HG02840 (cell line): ENCODE results near the gene OBSCN.

ENCODE experiments used
- ATAC-seq: cut with Tn5 transposase; IDR thresholded peaks from one replicate; pipeline ENCODE4 v1.9.1; 2021; ENCODE audit warnings: mild to moderate bottlenecking, moderate library complexity, moderate number of reproducible peaks; ENCODE audit not compliant: unreplicated experiment, low FRiP score

OBSCN gene

GRCh38 chr1:228272831-228273571 is 65.2 kb downstream of the OBSCN start:
- no peak for ATAC-seq

- no peak for ATAC-seq
These were observed 66.0 kb downstream of the OBSCN start for GRCh38 chr1:228273720-228274451.

GRCh38 chr1:228274452-228275178 is 66.8 kb downstream of the OBSCN start:
- ATAC-seq = no peak

DNA sequence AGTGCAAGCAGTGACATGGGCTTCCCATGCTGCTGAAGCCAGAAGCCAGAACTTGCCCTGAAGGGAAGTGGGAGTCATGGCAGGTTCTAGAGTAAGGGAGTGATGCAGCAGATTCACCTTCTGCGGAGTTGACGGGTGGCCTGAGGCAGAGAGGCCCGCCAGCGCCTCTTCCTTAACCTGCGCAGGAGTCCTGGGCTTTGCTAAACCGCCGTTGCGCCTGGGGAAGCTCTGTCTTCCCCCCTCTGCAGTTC is 67.3 kb downstream of the OBSCN start:
- ATAC-seq = no peak

GRCh38 chr1:228275430-228276173 is 67.8 kb downstream of the OBSCN start:
- no peak for ATAC-seq

GRCh38 chr1:228276174-228276831 is 68.5 kb downstream of the OBSCN start:
- ATAC-seq = no peak

- ATAC-seq = no peak
These were observed 69.2 kb downstream of the OBSCN start for GRCh38 chr1:228276901-228277490.

DNA sequence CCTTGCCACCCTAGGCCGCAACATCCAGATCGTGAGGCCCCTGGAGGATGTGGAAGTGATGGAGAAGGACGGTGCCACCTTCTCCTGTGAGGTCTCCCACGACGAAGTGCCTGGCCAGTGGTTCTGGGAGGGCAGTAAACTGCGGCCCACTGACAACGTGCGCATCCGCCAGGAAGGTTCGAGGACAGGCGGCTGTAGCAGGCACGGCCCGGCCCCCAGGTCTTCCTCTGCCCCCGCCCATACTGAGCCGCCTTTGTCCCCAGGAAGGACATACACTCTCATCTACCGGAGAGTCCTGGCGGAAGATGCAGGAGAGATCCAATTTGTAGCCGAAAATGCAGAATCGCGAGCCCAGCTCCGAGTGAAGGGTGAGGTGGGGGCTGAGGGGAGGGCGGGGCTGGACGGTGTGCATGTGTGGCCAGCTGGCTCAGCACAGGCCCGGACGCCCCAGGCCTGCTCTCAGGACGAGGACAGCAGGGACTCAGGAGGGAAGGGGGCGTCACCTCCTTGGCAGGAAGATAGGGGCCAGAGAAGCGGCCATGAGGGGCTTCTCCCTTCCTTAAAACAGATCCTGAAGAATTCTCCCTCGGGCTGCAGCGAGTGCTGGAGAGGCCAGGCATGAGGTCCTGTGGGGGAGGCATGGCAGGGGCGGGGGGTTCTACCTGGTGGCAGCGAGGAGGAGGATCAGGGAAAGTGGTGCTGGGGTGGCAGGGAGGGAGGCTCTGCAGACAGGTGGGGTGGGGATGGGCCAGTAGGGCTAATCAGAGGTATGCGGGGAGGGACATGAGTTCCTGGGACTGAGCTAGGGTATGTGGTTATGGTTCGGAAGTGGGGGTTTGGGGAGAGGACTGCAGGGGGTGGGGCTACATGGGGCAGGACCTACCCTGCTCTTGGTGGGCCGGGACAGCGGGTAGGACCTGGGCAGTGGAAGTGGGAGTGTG is 69.9 kb downstream of the OBSCN start:
- no peak for ATAC-seq

DNA sequence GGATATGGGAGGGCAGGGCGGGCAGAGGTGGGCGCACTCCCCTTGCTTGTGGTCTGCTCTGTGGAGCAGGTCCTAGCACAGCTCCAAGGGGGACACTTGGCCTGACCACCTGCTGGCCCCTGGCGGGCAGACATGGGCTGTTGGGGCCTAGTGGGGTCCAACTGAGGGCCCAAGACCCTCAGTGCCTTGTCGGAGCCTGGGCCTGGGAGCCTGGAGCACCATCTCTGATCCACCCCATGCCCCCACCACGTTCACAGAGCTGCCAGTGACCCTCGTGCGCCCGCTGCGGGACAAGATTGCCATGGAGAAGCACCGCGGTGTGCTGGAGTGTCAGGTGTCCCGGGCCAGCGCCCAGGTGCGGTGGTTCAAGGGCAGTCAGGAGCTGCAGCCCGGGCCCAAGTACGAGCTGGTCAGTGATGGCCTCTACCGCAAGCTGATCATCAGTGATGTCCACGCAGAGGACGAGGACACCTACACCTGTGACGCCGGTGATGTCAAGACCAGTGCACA is 70.6 kb downstream of the OBSCN start:
- no peak for ATAC-seq

- ATAC-seq = no peak
These were observed 71.3 kb downstream of the OBSCN start for GRCh38 chr1:228279011-228279721.

GRCh38 chr1:228279722-228280105 is 71.9 kb downstream of the OBSCN start:
- no peak for ATAC-seq

DNA sequence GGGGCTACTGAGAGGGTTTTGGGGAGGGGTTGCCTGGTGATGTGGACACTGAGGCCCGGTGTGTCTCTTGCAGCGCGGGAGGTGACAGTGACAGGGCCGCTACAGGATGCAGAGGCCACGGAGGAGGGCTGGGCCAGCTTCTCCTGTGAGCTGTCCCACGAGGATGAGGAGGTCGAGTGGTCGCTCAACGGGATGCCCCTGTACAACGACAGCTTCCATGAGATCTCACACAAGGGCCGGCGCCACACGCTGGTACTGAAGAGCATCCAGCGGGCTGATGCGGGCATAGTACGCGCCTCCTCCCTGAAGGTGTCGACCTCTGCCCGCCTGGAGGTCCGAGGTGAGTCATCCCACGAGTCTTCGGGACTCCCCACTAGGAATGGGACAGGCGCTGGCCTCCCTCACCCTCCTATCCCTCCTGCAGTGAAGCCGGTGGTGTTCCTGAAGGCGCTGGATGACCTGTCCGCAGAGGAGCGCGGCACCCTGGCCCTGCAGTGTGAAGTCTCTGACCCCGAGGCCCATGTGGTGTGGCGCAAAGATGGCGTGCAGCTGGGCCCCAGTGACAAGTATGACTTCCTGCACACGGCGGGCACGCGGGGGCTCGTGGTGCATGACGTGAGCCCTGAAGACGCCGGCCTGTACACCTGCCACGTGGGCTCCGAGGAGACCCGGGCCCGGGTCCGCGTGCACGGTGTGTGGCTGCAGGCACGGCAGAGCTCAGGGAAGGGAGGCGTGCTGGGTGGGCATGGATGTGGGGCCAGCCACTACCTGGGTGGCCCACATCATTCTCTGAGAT is 72.5 kb downstream of the OBSCN start:
- ATAC-seq = no peak

- no peak for ATAC-seq
These were observed 73.2 kb downstream of the OBSCN start for GRCh38 chr1:228280961-228281591.

GRCh38 chr1:228281631-228282328 is 73.9 kb downstream of the OBSCN start:
- no peak for ATAC-seq

GRCh38 chr1:228282329-228283042 is 74.6 kb downstream of the OBSCN start:
- no peak for ATAC-seq

- ATAC-seq = no peak
These were observed 75.2 kb downstream of the OBSCN start for GRCh38 chr1:228283043-228283371.
